HL-60 (cell line): Measurements from ENCODE around the gene ITIH6.

Experiments
- POLR2AphosphoS5 ChIP-seq: IDR thresholded peaks from 2 replicates; pipeline ENCODE4 v1.6.1; 2012; ENCODE audit warnings: low read depth
- REST ChIP-seq: IDR thresholded peaks from 2 replicates; pipeline ENCODE4 v1.6.1; 2012; ENCODE audit warnings: low read depth; ENCODE audit not compliant: insufficient replicate concordance

DNA sequence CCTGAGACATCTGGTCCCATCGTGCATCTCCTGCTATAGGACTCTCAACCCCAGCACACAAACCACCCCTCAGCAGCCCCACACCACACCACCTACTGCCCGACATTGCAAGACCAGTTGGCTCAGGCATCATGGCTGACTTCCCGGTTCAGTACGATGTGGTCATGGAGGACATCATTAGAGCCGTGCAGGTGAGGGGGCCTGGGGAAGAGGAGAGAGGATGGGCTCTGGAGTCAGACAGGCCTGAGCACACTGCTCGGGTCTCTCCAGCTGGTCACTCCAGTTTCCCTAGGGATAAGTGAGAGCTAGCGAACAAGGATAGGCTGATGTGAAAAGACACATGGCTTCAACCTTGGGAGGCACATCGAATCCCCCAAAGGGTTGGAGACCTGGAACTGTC, 26.7 kb upstream of the ITIH6 start:
- TF ChIP-seq REST (no peak), POLR2AphosphoS5 (no peak)
